GM23338 (cell line): ENCODE measurements around the gene PTGER4. TPM values are rescaled to one million over a fixed set of nuclear protein-coding genes. Genes with fewer than 3 reads are reported as not detected.

ENCODE experiments used
- ATAC-seq: fragments of 200-7000 bp; cut with Tn5 transposase; 3 replicates; pipeline ENCODE4 v1.9.1; 2020
- DNase-seq: peaks from one replicate; pipeline ENCODE4 v3.0.0-alpha.2; 2015; ENCODE audit warnings: low spot score
- H2AFZ ChIP-seq: fragments of 200-600 bp; sonication (generic); 2 replicates; pipeline ENCODE4 v1.8.0; 2016; ENCODE audit warnings: antibody characterized with exemption, mild to moderate bottlenecking, moderate library complexity
- H3F3A ChIP-seq: fragments of 200-600 bp; sonication (generic); replicated peaks from 2 replicates; pipeline ENCODE4 v1.8.0; 2017; ENCODE audit warnings: antibody characterized with exemption, mixed run types, low read depth
- H3K27ac ChIP-seq: fragments of 200-600 bp; sonication (generic); 2 replicates; pipeline ENCODE4 v1.6.1; 2016; ENCODE audit warnings: low read depth
- H3K27me3 ChIP-seq: fragments of 200-600 bp; sonication (generic); 2 replicates; pipeline ENCODE4 v1.8.0; 2016; ENCODE audit warnings: mild to moderate bottlenecking, mixed run types, moderate library complexity; ENCODE audit not compliant: insufficient read depth
- H3K36me3 ChIP-seq: fragments of 200-600 bp; sonication (generic); 2 replicates; pipeline ENCODE4 v1.8.0; 2016; ENCODE audit warnings: mild to moderate bottlenecking; ENCODE audit not compliant: insufficient read depth
- H3K4me1 ChIP-seq: fragments of 200-600 bp; sonication (generic); 2 replicates; pipeline ENCODE4 v1.8.0; 2016; ENCODE audit warnings: mild to moderate bottlenecking, moderate library complexity; ENCODE audit not compliant: insufficient read depth
- H3K4me2 ChIP-seq: fragments of 200-600 bp; sonication (generic); 2 replicates; pipeline ENCODE4 v1.7.1; 2017; ENCODE audit warnings: mixed run types
- H3K4me3 ChIP-seq: fragments of 200-600 bp; sonication (generic); 2 replicates; pipeline ENCODE4 v1.6.1; 2016; ENCODE audit warnings: mixed run types
- H3K79me2 ChIP-seq: fragments of 200-600 bp; sonication (generic); replicated peaks from 2 replicates; pipeline ENCODE4 v1.8.0; 2017; ENCODE audit warnings: mild to moderate bottlenecking; ENCODE audit not compliant: insufficient read depth
- H3K9me2 ChIP-seq: fragments of 200-600 bp; sonication (generic); 2 replicates; pipeline ENCODE4 v1.8.0; 2017; ENCODE audit not compliant: insufficient read depth
- H4K20me1 ChIP-seq: fragments of 200-600 bp; sonication (generic); replicated peaks from 2 replicates; pipeline ENCODE4 v1.8.0; 2017; ENCODE audit warnings: mild to moderate bottlenecking; ENCODE audit not compliant: insufficient read depth
- H3K27ac Mint-ChIP-seq: 2 replicates; pipeline ENCODE4 v1.8.0; 2020; ENCODE audit warnings: inconsistent platforms, mild to moderate bottlenecking, moderate library complexity, mixed read lengths
- H3K27me3 Mint-ChIP-seq: 3 replicates; pipeline ENCODE4 v1.8.0; 2022; ENCODE audit warnings: low read depth, mild to moderate bottlenecking, moderate library complexity, mixed read lengths, inconsistent platforms; ENCODE audit not compliant: insufficient read depth, poor library complexity
- H3K36me3 Mint-ChIP-seq: 3 replicates; pipeline ENCODE4 v1.8.0; 2021; ENCODE audit warnings: low read depth, mild to moderate bottlenecking, inconsistent platforms, moderate library complexity, mixed read lengths
- H3K4me1 Mint-ChIP-seq: 3 replicates; pipeline ENCODE4 v1.8.0; 2020; ENCODE audit warnings: mild to moderate bottlenecking, inconsistent platforms, mixed read lengths
- H3K4me3 Mint-ChIP-seq: 3 replicates; pipeline ENCODE4 v1.8.0; 2021; ENCODE audit warnings: moderate library complexity, mild to moderate bottlenecking, inconsistent platforms, mixed read lengths
- H3K9me3 Mint-ChIP-seq: 3 replicates; pipeline ENCODE4 v1.8.0; 2020; ENCODE audit warnings: moderate library complexity, mild to moderate bottlenecking, inconsistent platforms, mixed read lengths
- CREB1 ChIP-seq: fragments of 250-450 bp; sonication (Bioruptor Pico); IDR thresholded peaks from 2 replicates; pipeline ENCODE4 v1.5.0; 2020; ENCODE audit warnings: low read depth, mild to moderate bottlenecking, moderate library complexity
- ETS1 ChIP-seq: IDR thresholded peaks from 2 replicates; pipeline ENCODE4 v1.6.1; 2016; ENCODE audit warnings: antibody characterized with exemption
- EZH2phosphoT487 ChIP-seq: fragments of 200-600 bp; sonication (generic); IDR thresholded peaks from one replicate; pipeline ENCODE4 v1.8.1; 2018; ENCODE audit warnings: antibody characterized with exemption; ENCODE audit not compliant: unreplicated experiment
- NANOG ChIP-seq: IDR thresholded peaks from 2 replicates; pipeline ENCODE4 v1.6.1; 2016; ENCODE audit warnings: antibody characterized with exemption, borderline replicate concordance
- STAT1 ChIP-seq: IDR thresholded peaks from one replicate; pipeline ENCODE4 v1.6.1; 2016; ENCODE audit warnings: antibody characterized with exemption; ENCODE audit not compliant: unreplicated experiment
- ZNF114 ChIP-seq: fragments of 250-450 bp; sonication (Bioruptor Pico); IDR thresholded peaks from 2 replicates; pipeline ENCODE4 v1.5.0; 2020; ENCODE audit warnings: mild to moderate bottlenecking, moderate library complexity
- polyA plus RNA-seq: library from polyadenylated mRNA; unstranded; fragments of >200 nt; fragmentation: Nextera tagmentation; extraction: Ambion mirVana; gene quantifications from 2 replicates; pipeline ENCODE4 v1.2.1, GENCODE V29; 2016
- total RNA-seq: library from RNA; depleted of rRNA; stranded (reverse); fragments of >200 nt; shearing (Covaris generic); gene quantifications from 2 replicates; pipeline ENCODE4 v1.2.3, GENCODE V29; 2014
- TF ChIP-seq, protein P1 (sequence below), 2 experiments: fragments of 200-600 bp in 1 of 2; sonication (generic) in 1 of 2; conservative IDR thresholded peaks; 2 replicates each; pipeline versions ENCODE4 v1.5.1 to v1.6.1; 2016 to 2017; ENCODE audit warnings: antibody characterized with exemption in 2 of 2, low read depth in 2 of 2, mild to moderate bottlenecking in 2 of 2, moderate library complexity in 1 of 2
- TF ChIP-seq, protein P2 (sequence below): fragments of 250-450 bp; sonication (Bioruptor Pico); IDR thresholded peaks from 2 replicates; pipeline ENCODE4 v1.5.0; 2020; ENCODE audit warnings: mild to moderate bottlenecking, moderate library complexity

PTGER4 gene
- total and polyA plus RNA-seq, 2 experiments from 2014 or later: 0.82 to 4.4 TPM

GRCh38 chr5:40676613-40677343, 2.9 kb upstream of the PTGER4 start:
- Histone ChIP-seq H3K27ac (no peak overlapping the region), H3K4me1 (peaks cover 9% of the 10 kb centered on the region), H3F3A (0 out of 2 replicates have a peak, but pooled peaks cover 9% of the 10 kb centered on the region), H3K36me3 (no peaks in the 10 kb centered on the region), H3K27me3 (peaks cover 31% of the 10 kb centered on the region), H3K79me2 (no peaks in the 10 kb centered on the region), H2AFZ (no peak overlapping the region), H3K4me2 (0 out of 2 replicates have a peak overlapping the region, but pooled peaks have one; percentile 6), H4K20me1 (no peaks in the 10 kb centered on the region), H3K4me3 (no peak overlapping the region), H3K9me2 (no peaks in the 10 kb centered on the region)
- ATAC-seq: no peak
- H3K27me3 Mint-ChIP-seq: peaks cover 25% of the 10 kb centered on the region
- peaks cover 30% of the 10 kb centered on the region for H3K4me1 Mint-ChIP-seq
- 0 out of 3 replicates have a peak overlapping the region, but pooled peaks have one; percentile 18 for H3K4me3 Mint-ChIP-seq
- H3K36me3 Mint-ChIP-seq: no peaks in the 10 kb centered on the region
- DNase-seq: peak; percentile 29
- TF ChIP-seq ETS1 (no peak), ZNF114 (no peak), NANOG (no peak)
- peaks cover 2% of the 10 kb centered on the region; the same call in 1 of the 3 replicates for H3K9me3 Mint-ChIP-seq
- H3K27ac Mint-ChIP-seq: no peak overlapping the region

DNA sequence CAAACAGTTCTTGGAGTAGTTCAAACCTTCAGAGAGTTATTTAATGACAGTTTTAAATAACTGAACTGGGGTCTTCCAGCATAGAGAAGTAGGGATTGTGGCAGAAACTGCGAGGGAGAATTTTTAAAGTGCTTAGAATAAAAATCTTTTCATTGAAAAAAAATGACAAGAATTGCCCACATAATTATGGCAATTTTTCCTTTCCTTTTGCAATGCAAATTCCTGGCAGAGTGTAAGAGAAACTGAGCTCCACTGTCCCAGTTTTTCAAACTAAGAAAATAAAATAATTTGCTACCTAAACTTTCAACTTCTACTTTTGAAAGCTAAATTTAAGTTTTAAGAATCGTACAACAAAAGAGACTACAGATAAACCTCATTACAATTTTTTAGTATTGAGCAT, 2.3 kb upstream of the PTGER4 start:
- no peak for DNase-seq
- Mint-ChIP-seq H3K9me3 (peaks cover 2% of the 10 kb centered on the region; the same call in 1 of the 3 replicates), H3K4me1 (peaks cover 35% of the 10 kb centered on the region), H3K36me3 (no peaks in the 10 kb centered on the region), H3K27me3 (peaks cover 32% of the 10 kb centered on the region), H3K27ac (no peak overlapping the region), H3K4me3 (0 out of 3 replicates have a peak overlapping the region, but pooled peaks have one; percentile 18)
- no peak overlapping the region for H3K4me2 ChIP-seq
- no peak overlapping the region for H3K4me3 ChIP-seq
- H3F3A ChIP-seq: 0 out of 2 replicates have a peak, but pooled peaks cover 9% of the 10 kb centered on the region
- H2AFZ ChIP-seq: no peak overlapping the region
- H3K4me1 ChIP-seq: peaks cover 16% of the 10 kb centered on the region
- no peak for ATAC-seq
- no peak overlapping the region for H3K27ac ChIP-seq
- H3K79me2 ChIP-seq: no peaks in the 10 kb centered on the region
- H3K9me2 ChIP-seq: no peaks in the 10 kb centered on the region
- H3K36me3 ChIP-seq: no peaks in the 10 kb centered on the region
- peaks cover 1% of the 10 kb centered on the region; the same call in 1 of the 2 replicates for H4K20me1 ChIP-seq
- H3K27me3 ChIP-seq: peaks cover 37% of the 10 kb centered on the region
- no peak for TF ChIP-seq EZH2phosphoT487
- no peak for TF ChIP-seq STAT1
- TF ChIP-seq ZNF114: no peak
- TF ChIP-seq, protein P1, sequence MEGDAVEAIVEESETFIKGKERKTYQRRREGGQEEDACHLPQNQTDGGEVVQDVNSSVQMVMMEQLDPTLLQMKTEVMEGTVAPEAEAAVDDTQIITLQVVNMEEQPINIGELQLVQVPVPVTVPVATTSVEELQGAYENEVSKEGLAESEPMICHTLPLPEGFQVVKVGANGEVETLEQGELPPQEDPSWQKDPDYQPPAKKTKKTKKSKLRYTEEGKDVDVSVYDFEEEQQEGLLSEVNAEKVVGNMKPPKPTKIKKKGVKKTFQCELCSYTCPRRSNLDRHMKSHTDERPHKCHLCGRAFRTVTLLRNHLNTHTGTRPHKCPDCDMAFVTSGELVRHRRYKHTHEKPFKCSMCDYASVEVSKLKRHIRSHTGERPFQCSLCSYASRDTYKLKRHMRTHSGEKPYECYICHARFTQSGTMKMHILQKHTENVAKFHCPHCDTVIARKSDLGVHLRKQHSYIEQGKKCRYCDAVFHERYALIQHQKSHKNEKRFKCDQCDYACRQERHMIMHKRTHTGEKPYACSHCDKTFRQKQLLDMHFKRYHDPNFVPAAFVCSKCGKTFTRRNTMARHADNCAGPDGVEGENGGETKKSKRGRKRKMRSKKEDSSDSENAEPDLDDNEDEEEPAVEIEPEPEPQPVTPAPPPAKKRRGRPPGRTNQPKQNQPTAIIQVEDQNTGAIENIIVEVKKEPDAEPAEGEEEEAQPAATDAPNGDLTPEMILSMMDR (conservative IDR thresholded peaks at IDR 0.05; ENCODE audit: low read depth in 2 of 2): no peak
- TF ChIP-seq, protein P2, sequence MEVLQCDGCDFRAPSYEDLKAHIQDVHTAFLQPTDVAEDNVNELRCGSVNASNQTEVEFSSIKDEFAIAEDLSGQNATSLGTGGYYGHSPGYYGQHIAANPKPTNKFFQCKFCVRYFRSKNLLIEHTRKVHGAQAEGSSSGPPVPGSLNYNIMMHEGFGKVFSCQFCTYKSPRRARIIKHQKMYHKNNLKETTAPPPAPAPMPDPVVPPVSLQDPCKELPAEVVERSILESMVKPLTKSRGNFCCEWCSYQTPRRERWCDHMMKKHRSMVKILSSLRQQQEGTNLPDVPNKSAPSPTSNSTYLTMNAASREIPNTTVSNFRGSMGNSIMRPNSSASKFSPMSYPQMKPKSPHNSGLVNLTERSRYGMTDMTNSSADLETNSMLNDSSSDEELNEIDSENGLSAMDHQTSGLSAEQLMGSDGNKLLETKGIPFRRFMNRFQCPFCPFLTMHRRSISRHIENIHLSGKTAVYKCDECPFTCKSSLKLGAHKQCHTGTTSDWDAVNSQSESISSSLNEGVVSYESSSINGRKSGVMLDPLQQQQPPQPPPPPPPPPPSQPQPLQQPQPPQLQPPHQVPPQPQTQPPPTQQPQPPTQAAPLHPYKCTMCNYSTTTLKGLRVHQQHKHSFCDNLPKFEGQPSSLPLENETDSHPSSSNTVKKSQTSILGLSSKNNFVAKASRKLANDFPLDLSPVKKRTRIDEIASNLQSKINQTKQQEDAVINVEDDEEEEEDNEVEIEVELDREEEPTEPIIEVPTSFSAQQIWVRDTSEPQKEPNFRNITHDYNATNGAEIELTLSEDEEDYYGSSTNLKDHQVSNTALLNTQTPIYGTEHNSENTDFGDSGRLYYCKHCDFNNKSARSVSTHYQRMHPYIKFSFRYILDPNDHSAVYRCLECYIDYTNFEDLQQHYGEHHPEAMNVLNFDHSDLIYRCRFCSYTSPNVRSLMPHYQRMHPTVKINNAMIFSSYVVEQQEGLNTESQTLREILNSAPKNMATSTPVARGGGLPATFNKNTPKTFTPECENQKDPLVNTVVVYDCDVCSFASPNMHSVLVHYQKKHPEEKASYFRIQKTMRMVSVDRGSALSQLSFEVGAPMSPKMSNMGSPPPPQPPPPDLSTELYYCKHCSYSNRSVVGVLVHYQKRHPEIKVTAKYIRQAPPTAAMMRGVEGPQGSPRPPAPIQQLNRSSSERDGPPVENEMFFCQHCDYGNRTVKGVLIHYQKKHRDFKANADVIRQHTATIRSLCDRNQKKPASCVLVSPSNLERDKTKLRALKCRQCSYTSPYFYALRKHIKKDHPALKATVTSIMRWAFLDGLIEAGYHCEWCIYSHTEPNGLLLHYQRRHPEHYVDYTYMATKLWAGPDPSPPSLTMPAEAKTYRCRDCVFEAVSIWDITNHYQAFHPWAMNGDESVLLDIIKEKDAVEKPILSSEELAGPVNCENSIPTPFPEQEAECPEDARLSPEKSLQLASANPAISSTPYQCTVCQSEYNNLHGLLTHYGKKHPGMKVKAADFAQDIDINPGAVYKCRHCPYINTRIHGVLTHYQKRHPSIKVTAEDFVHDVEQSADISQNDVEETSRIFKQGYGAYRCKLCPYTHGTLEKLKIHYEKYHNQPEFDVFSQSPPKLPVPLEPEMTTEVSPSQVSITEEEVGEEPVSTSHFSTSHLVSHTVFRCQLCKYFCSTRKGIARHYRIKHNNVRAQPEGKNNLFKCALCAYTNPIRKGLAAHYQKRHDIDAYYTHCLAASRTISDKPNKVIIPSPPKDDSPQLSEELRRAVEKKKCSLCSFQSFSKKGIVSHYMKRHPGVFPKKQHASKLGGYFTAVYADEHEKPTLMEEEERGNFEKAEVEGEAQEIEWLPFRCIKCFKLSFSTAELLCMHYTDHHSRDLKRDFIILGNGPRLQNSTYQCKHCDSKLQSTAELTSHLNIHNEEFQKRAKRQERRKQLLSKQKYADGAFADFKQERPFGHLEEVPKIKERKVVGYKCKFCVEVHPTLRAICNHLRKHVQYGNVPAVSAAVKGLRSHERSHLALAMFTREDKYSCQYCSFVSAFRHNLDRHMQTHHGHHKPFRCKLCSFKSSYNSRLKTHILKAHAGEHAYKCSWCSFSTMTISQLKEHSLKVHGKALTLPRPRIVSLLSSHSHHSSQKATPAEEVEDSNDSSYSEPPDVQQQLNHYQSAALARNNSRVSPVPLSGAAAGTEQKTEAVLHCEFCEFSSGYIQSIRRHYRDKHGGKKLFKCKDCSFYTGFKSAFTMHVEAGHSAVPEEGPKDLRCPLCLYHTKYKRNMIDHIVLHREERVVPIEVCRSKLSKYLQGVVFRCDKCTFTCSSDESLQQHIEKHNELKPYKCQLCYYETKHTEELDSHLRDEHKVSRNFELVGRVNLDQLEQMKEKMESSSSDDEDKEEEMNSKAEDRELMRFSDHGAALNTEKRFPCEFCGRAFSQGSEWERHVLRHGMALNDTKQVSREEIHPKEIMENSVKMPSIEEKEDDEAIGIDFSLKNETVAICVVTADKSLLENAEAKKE (CRISPR knock-in tag): no peak
- TF ChIP-seq CREB1 (CRISPR knock-in tag): no peak
- no peak for TF ChIP-seq ETS1
